Naive thymus-derived CD4-positive, alpha-beta T cell (primary cell): ENCODE data around the gene IGF2BP2. TPM values are rescaled to one million over a fixed set of nuclear protein-coding genes. Genes with fewer than 3 reads are reported as not detected.
"Not testable (repeated sequence)": the region's sequence is repeated elsewhere in the genome, so short reads cannot be mapped to it uniquely, and the experiment has no call there.

Source experiments
- ATAC-seq: fragments of 150-1000 bp; cut with Tn5 transposase; 2 replicates; pipeline ENCODE4 v1.10.0; 2021; ENCODE audit warnings: mild to moderate bottlenecking, moderate library complexity
- CTCF ChIA-PET: fragments of 350-600 bp; sonication (Branson Sonifier 250); formaldehyde crosslinking; loops from one replicate; lab custom pipeline; 2021; ENCODE audit warnings: antibody characterized with exemption; lab: Charles Lee
- POLR2A ChIA-PET: fragments of 350-600 bp; sonication (Branson Sonifier 250); formaldehyde crosslinking; loops from one replicate; lab custom pipeline; 2021; ENCODE audit warnings: antibody characterized with exemption, inconsistent platforms; lab: Charles Lee
- DNase-seq, 9 donors: peaks; one replicate each; pipeline versions ENCODE4 v3.0.0 to v3.0.0-alpha.2; 2020 to 2022; ENCODE audit warnings: mixed read lengths in 1 of 9
- H3K27ac ChIP-seq: one replicate; pipeline ENCODE4 v1.7.0; 2013; ENCODE audit warnings: mild to moderate bottlenecking, low read depth, low read length, moderate library complexity
- H3K27me3 ChIP-seq, 2 donors: one replicate each; pipeline ENCODE4 v1.7.0; 2013; ENCODE audit warnings: low read length in 2 of 2, mild to moderate bottlenecking in 2 of 2, moderate library complexity in 2 of 2; ENCODE audit not compliant: control insufficient read depth in 2 of 2, insufficient read depth in 2 of 2
- H3K36me3 ChIP-seq, 3 experiments: 1 replicate in 2 of 3; 2 replicates in 1 of 3; pipeline ENCODE4 v1.7.0; 2013; ENCODE audit warnings: low read length in 3 of 3, mild to moderate bottlenecking in 3 of 3, moderate library complexity in 1 of 3; ENCODE audit not compliant: insufficient read depth in 3 of 3, control insufficient read depth in 2 of 3
- H3K4me1 ChIP-seq, 2 donors: one replicate each; pipeline ENCODE4 v1.7.0; 2013; ENCODE audit warnings: low read length in 2 of 2, mild to moderate bottlenecking in 2 of 2, moderate library complexity in 1 of 2; ENCODE audit not compliant: control insufficient read depth in 2 of 2, insufficient read depth in 2 of 2
- H3K4me3 ChIP-seq: 2 replicates; pipeline ENCODE4 v1.7.0; 2013; ENCODE audit warnings: mild to moderate bottlenecking, low read length
- H3K9me3 ChIP-seq, 3 experiments: 1 replicate in 2 of 3; 2 replicates in 1 of 3; pipeline ENCODE4 v1.7.0; 2013; ENCODE audit warnings: low read length in 3 of 3; ENCODE audit not compliant: control insufficient read depth in 2 of 3
- H3K27ac Mint-ChIP-seq, 9 donors: one replicate each; pipeline ENCODE4 v1.8.0; 2020 to 2022; ENCODE audit warnings: mixed read lengths in 9 of 9, mild to moderate bottlenecking in 8 of 9, moderate library complexity in 5 of 9, inconsistent platforms in 2 of 9
- H3K27me3 Mint-ChIP-seq, 5 donors: one replicate each; pipeline ENCODE4 v1.8.0; 2021 to 2022; ENCODE audit warnings: mixed read lengths in 5 of 5, mild to moderate bottlenecking in 1 of 5
- H3K36me3 Mint-ChIP-seq, 5 donors: one replicate each; pipeline ENCODE4 v1.8.0; 2020 to 2022; ENCODE audit warnings: mixed read lengths in 5 of 5, mild to moderate bottlenecking in 3 of 5, inconsistent platforms in 1 of 5
- H3K4me1 Mint-ChIP-seq, 7 donors: one replicate each; pipeline ENCODE4 v1.8.0; 2020 to 2022; ENCODE audit warnings: mixed read lengths in 7 of 7, mild to moderate bottlenecking in 3 of 7, inconsistent platforms in 1 of 7
- H3K4me3 Mint-ChIP-seq, 10 donors: one replicate each; pipeline ENCODE4 v1.8.0; 2020 to 2022; ENCODE audit warnings: mild to moderate bottlenecking in 10 of 10, mixed read lengths in 10 of 10, moderate library complexity in 6 of 10, inconsistent platforms in 2 of 10
- H3K9me3 Mint-ChIP-seq, 11 donors: one replicate each; pipeline ENCODE4 v1.8.0; 2020 to 2022; ENCODE audit warnings: mixed read lengths in 11 of 11, mild to moderate bottlenecking in 4 of 11, inconsistent platforms in 1 of 11, moderate library complexity in 1 of 11
- intact Hi-C, 2 donors: fragments of 100-400 bp; cut with micrococcal nuclease; formaldehyde crosslinking; loops; one replicate each; pipeline ENCODE4 v1.15.1; 2023
- polyA plus RNA-seq, 2 donors: library from polyadenylated mRNA; unstranded; fragments of 300-500 nt; fragmentation: Illumina TruSeq; gene quantifications; one replicate each; pipeline ENCODE4 v1.2.3, GENCODE V29; 2021
- total RNA-seq, 6 experiments: library from RNA in 5 of 6; stranded (reverse) in 5 of 6; gene quantifications; 1 replicate in 5 of 6; 2 replicates in 1 of 6; pipeline ENCODE4 v1.2.3 and lab custom pipeline; 2021 to 2026

IGF2BP2 gene
- total and polyA plus RNA-seq, 7 experiments from 2014 or later: 0.14 to 5.0 (median 0.87) TPM; not detected in 3

- no peak for ATAC-seq
- peaks cover 0 to 36% (median 9%) of the 10 kb centered on the region in 5 donors for H3K27me3 Mint-ChIP-seq
- Histone ChIP-seq H3K36me3 (no peaks in the 10 kb centered on the region), H3K27ac (no peak overlapping the region), H3K4me1 (no peaks in the 10 kb centered on the region), H3K4me3 (no peak overlapping the region), H3K27me3 (no peaks in the 10 kb centered on the region), H3K9me3 (no peaks in the 10 kb centered on the region)
- no peak overlapping the region for H3K4me3 Mint-ChIP-seq
- intact Hi-C loops: no loop called here
- peaks cover 0 to 1% (median 0%) of the 10 kb centered on the region in 7 donors for H3K4me1 Mint-ChIP-seq
- CTCF ChIA-PET: no interaction called here
- no peak for DNase-seq
- POLR2A ChIA-PET: no interaction called here
- no peaks in the 10 kb centered on the region for H3K36me3 Mint-ChIP-seq
- H3K9me3 Mint-ChIP-seq: no peaks in the 10 kb centered on the region
- no peak overlapping the region for H3K27ac Mint-ChIP-seq
Measured at GRCh38 chr3:185786956-185787877, 37.6 kb downstream of the IGF2BP2 start.

GRCh38 chr3:185786258-185786657 lies 38.6 kb downstream of the IGF2BP2 start:
- not testable (repeated sequence) for ATAC-seq, H3K36me3 Mint-ChIP-seq

DNA sequence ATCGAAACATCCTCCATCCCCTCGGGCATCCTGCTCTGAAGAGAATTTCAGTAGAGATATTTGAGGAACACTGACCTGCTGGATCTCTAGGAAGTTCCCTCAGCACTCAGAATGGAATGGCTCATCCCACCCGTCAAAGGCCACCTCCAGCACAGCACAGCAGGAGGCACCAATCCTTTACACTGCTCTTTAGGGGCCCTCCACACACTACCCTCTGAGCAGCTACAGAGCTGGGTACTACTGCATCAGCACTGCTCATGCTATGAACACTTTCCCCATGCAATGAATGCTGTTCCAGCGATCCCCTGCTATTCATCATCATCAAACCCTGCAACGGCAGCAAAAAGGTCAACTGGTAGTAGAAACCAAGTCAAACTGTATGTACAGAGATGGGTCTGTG lies 40.5 kb downstream of the IGF2BP2 start:
- no peaks in the 10 kb centered on the region for H3K27me3 ChIP-seq
- H3K36me3 ChIP-seq: no peaks in the 10 kb centered on the region
- Mint-ChIP-seq H3K27me3 (peaks cover 0 to 36% (median 6%) of the 10 kb centered on the region in 5 donors), H3K36me3 (no peaks in the 10 kb centered on the region), H3K9me3 (no peaks in the 10 kb centered on the region), H3K4me3 (no peak overlapping the region), H3K27ac (no peak overlapping the region), H3K4me1 (no peaks in the 10 kb centered on the region)
- ChIA-PET CTCF (no interaction called here), POLR2A (no interaction called here)
- DNase-seq (no peak), ATAC-seq (no peak)
- intact Hi-C loops: no loop called here
- no peak overlapping the region for H3K27ac ChIP-seq
- no peak overlapping the region for H3K4me3 ChIP-seq
- H3K4me1 ChIP-seq: no peaks in the 10 kb centered on the region
- no peaks in the 10 kb centered on the region for H3K9me3 ChIP-seq

More at GRCh38 chr3:185786258-185786657, 38.6 kb downstream of the IGF2BP2 start:
- H3K27ac Mint-ChIP-seq, intact Hi-C loops, DNase-seq, H3K4me3 Mint-ChIP-seq, H3K9me3 Mint-ChIP-seq, H3K27ac ChIP-seq, H3K36me3 ChIP-seq, H3K4me1 Mint-ChIP-seq, H3K4me3 ChIP-seq, H3K9me3 ChIP-seq, POLR2A ChIA-PET, CTCF ChIA-PET, H3K27me3 ChIP-seq, H3K4me1 ChIP-seq: not testable (repeated sequence)
- H3K27me3 Mint-ChIP-seq: peaks cover 0 to 32% (median 11%) of the 10 kb centered on the region in 5 donors

DNA sequence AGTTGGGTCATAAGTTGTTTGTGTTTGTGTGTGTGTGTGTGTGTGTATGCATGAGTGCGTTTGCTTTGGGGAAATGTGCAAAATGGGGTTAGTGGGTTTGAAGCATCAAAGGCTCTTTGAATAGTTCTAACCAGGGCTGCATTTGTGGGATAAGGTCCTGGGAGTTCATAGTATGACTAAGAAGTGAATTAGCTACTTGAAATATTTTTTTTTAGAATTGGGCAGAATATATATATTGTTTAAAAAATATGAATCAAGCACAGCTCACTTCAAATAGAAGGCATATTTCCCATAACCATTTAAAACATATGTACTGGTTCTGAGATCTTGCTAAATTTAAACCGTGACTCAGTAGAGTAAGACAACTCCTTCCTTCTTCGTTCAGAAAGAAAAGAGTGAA lies 43.1 kb downstream of the IGF2BP2 start:
- no peak overlapping the region for H3K27ac ChIP-seq
- H3K9me3 Mint-ChIP-seq: no peaks in the 10 kb centered on the region
- H3K36me3 ChIP-seq: no peaks in the 10 kb centered on the region
- no peaks in the 10 kb centered on the region for H3K27me3 ChIP-seq
- H3K9me3 ChIP-seq: no peaks in the 10 kb centered on the region
- H3K27me3 Mint-ChIP-seq: peaks cover 0 to 38% (median 6%) of the 10 kb centered on the region in 5 donors
- DNase-seq (no peak), ATAC-seq (no peak)
- no peak overlapping the region for H3K4me3 Mint-ChIP-seq
- H3K4me1 ChIP-seq: no peaks in the 10 kb centered on the region
- H3K27ac Mint-ChIP-seq: no peak overlapping the region
- ChIA-PET POLR2A (no interaction called here), CTCF (no interaction called here)
- no peak overlapping the region for H3K4me3 ChIP-seq
- H3K36me3 Mint-ChIP-seq: peaks cover 0 to 2% (median 0%) of the 10 kb centered on the region in 5 donors
- no peaks in the 10 kb centered on the region for H3K4me1 Mint-ChIP-seq
- intact Hi-C loops: no loop called here

DNA sequence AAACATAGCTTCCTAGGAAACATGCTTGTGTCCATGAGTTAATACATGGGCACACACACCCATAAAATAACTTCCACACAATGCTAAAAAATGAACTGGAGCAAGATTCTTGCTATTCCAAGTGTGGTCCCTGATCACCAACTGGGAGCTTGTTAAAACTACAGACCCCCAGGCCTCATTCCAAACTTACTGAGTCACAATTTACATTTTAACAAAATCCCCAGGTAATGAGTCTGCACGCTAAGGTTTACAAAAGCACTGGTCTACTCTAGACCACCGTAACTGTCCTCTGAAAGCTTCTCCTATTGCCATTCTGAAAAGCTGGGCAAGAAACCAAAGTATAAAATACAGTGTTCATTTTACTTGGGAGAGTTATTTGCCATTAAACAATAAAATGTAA lies 45.4 kb downstream of the IGF2BP2 start:
- H3K4me3 Mint-ChIP-seq: no peak overlapping the region
- H3K27me3 Mint-ChIP-seq: peaks cover 0 to 37% (median 4%) of the 10 kb centered on the region in 5 donors
- peaks cover 0 to 5% (median 0%) of the 10 kb centered on the region in 11 donors for H3K9me3 Mint-ChIP-seq
- no peaks in the 10 kb centered on the region for H3K27me3 ChIP-seq
- no peaks in the 10 kb centered on the region for H3K36me3 ChIP-seq
- DNase-seq: no peak
- ChIA-PET POLR2A (no interaction called here), CTCF (no interaction called here)
- H3K4me3 ChIP-seq: no peak overlapping the region
- no peaks in the 10 kb centered on the region for H3K4me1 Mint-ChIP-seq
- H3K9me3 ChIP-seq: no peaks in the 10 kb centered on the region
- H3K27ac ChIP-seq: no peak overlapping the region
- intact Hi-C loops: no loop called here
- no peak for ATAC-seq
- H3K36me3 Mint-ChIP-seq: peaks cover 0 to 8% (median 0%) of the 10 kb centered on the region in 5 donors
- H3K27ac Mint-ChIP-seq: no peak overlapping the region
- no peaks in the 10 kb centered on the region for H3K4me1 ChIP-seq

GRCh38 chr3:185778821-185779220 lies 46.0 kb downstream of the IGF2BP2 start:
- POLR2A ChIA-PET: no interaction called here
- peaks cover 0 to 34% (median 4%) of the 10 kb centered on the region in 5 donors for H3K27me3 Mint-ChIP-seq
- H3K4me3 Mint-ChIP-seq: no peak overlapping the region
- H3K9me3 Mint-ChIP-seq: peaks cover 0 to 5% (median 0%) of the 10 kb centered on the region in 11 donors
- ATAC-seq: no peak
- no peak overlapping the region for H3K27ac Mint-ChIP-seq
- peaks cover 0 to 8% (median 0%) of the 10 kb centered on the region in 5 donors for H3K36me3 Mint-ChIP-seq
- no peak overlapping the region for H3K4me3 ChIP-seq
- no peak overlapping the region for H3K27ac ChIP-seq
- intact Hi-C loops: no loop called here
- H3K4me1 ChIP-seq: no peaks in the 10 kb centered on the region
- no peak for DNase-seq
- no peaks in the 10 kb centered on the region for H3K9me3 ChIP-seq
- CTCF ChIA-PET: no interaction called here
- H3K36me3 ChIP-seq: no peaks in the 10 kb centered on the region
- H3K27me3 ChIP-seq: no peaks in the 10 kb centered on the region
- H3K4me1 Mint-ChIP-seq: peaks cover 3 to 5% (median 3%) of the 10 kb centered on the region in 7 donors
